DOHH2 (cell line): ENCODE data around the gene TMEM158.

Experiments
- EZH2phosphoT487 ChIP-seq: fragments of 200-600 bp; sonication (generic); IDR thresholded peaks from 2 replicates; pipeline ENCODE4 v1.6.1; 2017; ENCODE audit warnings: borderline replicate concordance, mild to moderate bottlenecking, antibody characterized with exemption, low read length, moderate library complexity, mixed read lengths
- TF ChIP-seq, protein P1 (sequence below): fragments of 200-600 bp; sonication (generic); IDR thresholded peaks from one replicate; pipeline ENCODE4 v1.5.1; 2014; ENCODE audit warnings: antibody characterized with exemption, mild to moderate bottlenecking, low read depth, low read length; ENCODE audit not compliant: poor library complexity, severe bottlenecking

DNA sequence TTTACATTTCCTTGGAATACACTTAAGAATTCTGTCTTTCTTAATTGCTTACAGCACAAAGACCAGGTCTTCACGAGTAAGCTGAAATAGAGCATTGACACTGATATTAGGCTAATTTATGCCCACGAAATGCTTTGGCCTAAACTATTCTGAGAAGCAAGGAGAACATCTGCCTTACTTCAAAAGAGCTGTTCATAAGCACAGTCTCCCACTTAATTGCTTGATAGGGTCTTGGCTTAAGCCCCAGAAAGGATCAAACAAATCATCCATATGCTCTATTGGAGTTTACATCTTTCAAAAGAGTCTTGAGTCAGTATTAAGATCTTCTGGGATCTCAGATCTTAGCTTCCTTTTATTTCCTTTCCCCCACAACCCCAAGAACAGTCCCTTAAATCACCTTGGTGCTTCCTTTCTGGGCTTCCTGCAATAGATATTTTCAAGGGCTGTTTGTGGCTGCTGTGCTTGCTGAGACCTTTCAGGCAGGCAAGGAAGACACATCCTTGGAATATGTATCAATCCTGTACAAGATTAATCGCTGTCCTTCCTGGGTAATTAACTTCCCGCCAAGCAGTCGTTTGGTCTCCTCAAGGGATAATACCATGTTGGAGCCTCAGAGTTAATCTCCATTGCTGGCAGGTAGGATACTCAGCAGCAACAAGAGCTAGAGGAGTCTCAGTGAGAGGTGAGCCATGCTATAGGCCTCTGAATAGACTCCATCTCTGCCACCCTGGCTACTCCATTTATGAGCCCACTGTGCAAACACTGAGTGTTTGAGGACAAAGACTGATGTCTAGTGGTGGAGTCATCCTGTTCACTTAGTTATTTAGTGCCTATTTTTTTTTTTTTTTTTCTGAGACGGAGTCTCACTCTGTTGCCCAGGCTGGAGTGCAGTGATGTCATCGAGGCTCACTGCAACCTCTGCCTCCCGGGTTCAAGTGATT is 37.1 kb downstream of the TMEM158 start:
- no peak for TF ChIP-seq EZH2phosphoT487
- TF ChIP-seq, protein P1, sequence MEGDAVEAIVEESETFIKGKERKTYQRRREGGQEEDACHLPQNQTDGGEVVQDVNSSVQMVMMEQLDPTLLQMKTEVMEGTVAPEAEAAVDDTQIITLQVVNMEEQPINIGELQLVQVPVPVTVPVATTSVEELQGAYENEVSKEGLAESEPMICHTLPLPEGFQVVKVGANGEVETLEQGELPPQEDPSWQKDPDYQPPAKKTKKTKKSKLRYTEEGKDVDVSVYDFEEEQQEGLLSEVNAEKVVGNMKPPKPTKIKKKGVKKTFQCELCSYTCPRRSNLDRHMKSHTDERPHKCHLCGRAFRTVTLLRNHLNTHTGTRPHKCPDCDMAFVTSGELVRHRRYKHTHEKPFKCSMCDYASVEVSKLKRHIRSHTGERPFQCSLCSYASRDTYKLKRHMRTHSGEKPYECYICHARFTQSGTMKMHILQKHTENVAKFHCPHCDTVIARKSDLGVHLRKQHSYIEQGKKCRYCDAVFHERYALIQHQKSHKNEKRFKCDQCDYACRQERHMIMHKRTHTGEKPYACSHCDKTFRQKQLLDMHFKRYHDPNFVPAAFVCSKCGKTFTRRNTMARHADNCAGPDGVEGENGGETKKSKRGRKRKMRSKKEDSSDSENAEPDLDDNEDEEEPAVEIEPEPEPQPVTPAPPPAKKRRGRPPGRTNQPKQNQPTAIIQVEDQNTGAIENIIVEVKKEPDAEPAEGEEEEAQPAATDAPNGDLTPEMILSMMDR = no peak
